GM18502 (cell line): ENCODE results near the gene HGFAC.
"Not testable (repeated sequence)": the region's sequence is repeated elsewhere in the genome, so short reads cannot be mapped to it uniquely, and the experiment has no call there.

Experiments used
- ATAC-seq: cut with Tn5 transposase; IDR thresholded peaks from one replicate; pipeline ENCODE4 v1.9.1; 2021; ENCODE audit warnings: mild to moderate bottlenecking; ENCODE audit not compliant: unreplicated experiment, poor library complexity

Gene HGFAC

GRCh38 chr4:3458371-3458770, 16.6 kb downstream of the HGFAC start:
- no peak for ATAC-seq

- ATAC-seq = not testable (repeated sequence)
Measured at GRCh38 chr4:3459156-3459555, 17.4 kb downstream of the HGFAC start.

- ATAC-seq = no peak
Measured at GRCh38 chr4:3460926-3461325, 19.2 kb downstream of the HGFAC start.

- no peak for ATAC-seq
Measured at GRCh38 chr4:3461515-3462291, 19.9 kb downstream of the HGFAC start.

GRCh38 chr4:3462321-3462789, 20.6 kb downstream of the HGFAC start:
- ATAC-seq = no peak

GRCh38 chr4:3462790-3463415, 21.1 kb downstream of the HGFAC start, which contains the start of gene DOK7:
TSS of gene DOK7 (plus strand) at chr4:3463306. CDS start at chr4:3463376, 70 bp downstream.
- ATAC-seq = no peak

- no peak for ATAC-seq
Measured at GRCh38 chr4:3463556-3464348, 22.0 kb downstream of the HGFAC start.

- ATAC-seq = no peak
Measured at GRCh38 chr4:3464349-3464905, 22.7 kb downstream of the HGFAC start.

- no peak for ATAC-seq
Measured at GRCh38 chr4:3464911-3465697, 23.3 kb downstream of the HGFAC start.

GRCh38 chr4:3465698-3466671, 24.2 kb downstream of the HGFAC start:
- ATAC-seq = no peak

- no peak for ATAC-seq
Measured at GRCh38 chr4:3466691-3467600, 25.2 kb downstream of the HGFAC start.

GRCh38 chr4:3467601-3468031, 25.8 kb downstream of the HGFAC start:
- ATAC-seq = no peak

- ATAC-seq = no peak
Measured at GRCh38 chr4:3468154-3468553, 26.4 kb downstream of the HGFAC start.

GRCh38 chr4:3468804-3469203, 27.0 kb downstream of the HGFAC start:
- no peak for ATAC-seq

GRCh38 chr4:3469386-3470243, 27.8 kb downstream of the HGFAC start:
- no peak for ATAC-seq

GRCh38 chr4:3470244-3471097, 28.7 kb downstream of the HGFAC start:
- ATAC-seq = no peak
